ENCODE data around the gene LRTM1.

GRCh38 chr3:54889731-54890130 lies 38.1 kb downstream of the LRTM1 start:
- TF ChIP-seq, protein P1, sequence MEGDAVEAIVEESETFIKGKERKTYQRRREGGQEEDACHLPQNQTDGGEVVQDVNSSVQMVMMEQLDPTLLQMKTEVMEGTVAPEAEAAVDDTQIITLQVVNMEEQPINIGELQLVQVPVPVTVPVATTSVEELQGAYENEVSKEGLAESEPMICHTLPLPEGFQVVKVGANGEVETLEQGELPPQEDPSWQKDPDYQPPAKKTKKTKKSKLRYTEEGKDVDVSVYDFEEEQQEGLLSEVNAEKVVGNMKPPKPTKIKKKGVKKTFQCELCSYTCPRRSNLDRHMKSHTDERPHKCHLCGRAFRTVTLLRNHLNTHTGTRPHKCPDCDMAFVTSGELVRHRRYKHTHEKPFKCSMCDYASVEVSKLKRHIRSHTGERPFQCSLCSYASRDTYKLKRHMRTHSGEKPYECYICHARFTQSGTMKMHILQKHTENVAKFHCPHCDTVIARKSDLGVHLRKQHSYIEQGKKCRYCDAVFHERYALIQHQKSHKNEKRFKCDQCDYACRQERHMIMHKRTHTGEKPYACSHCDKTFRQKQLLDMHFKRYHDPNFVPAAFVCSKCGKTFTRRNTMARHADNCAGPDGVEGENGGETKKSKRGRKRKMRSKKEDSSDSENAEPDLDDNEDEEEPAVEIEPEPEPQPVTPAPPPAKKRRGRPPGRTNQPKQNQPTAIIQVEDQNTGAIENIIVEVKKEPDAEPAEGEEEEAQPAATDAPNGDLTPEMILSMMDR (IDR thresholded peaks at IDR 0.05; ENCODE audit: insufficient read depth, low read depth, low read length): no peak
- no peak for TF ChIP-seq EZH2 (IDR thresholded peaks at IDR 0.05; ENCODE audit: insufficient read depth, low read length)
